GM12875 (cell line): ENCODE measurements around the gene IST1.

Experiments
- H3K4me3 ChIP-seq: one replicate; pipeline ENCODE4 v1.5.1; 2011; ENCODE audit warnings: low read depth, low read length, control low read depth
- TF ChIP-seq, protein P1 (sequence below): IDR thresholded peaks from 2 replicates; pipeline ENCODE4 v1.5.1; 2011; ENCODE audit warnings: low read depth, mild to moderate bottlenecking, control low read depth, inconsistent platforms, low read length, moderate library complexity, borderline replicate concordance; ENCODE audit not compliant: insufficient read depth

The IST1 gene

GRCh38 chr16:71929048-71929447 is 33.7 kb downstream of the IST1 start:
- no peak overlapping the region for H3K4me3 ChIP-seq
- TF ChIP-seq, protein P1, sequence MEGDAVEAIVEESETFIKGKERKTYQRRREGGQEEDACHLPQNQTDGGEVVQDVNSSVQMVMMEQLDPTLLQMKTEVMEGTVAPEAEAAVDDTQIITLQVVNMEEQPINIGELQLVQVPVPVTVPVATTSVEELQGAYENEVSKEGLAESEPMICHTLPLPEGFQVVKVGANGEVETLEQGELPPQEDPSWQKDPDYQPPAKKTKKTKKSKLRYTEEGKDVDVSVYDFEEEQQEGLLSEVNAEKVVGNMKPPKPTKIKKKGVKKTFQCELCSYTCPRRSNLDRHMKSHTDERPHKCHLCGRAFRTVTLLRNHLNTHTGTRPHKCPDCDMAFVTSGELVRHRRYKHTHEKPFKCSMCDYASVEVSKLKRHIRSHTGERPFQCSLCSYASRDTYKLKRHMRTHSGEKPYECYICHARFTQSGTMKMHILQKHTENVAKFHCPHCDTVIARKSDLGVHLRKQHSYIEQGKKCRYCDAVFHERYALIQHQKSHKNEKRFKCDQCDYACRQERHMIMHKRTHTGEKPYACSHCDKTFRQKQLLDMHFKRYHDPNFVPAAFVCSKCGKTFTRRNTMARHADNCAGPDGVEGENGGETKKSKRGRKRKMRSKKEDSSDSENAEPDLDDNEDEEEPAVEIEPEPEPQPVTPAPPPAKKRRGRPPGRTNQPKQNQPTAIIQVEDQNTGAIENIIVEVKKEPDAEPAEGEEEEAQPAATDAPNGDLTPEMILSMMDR = no peak

DNA sequence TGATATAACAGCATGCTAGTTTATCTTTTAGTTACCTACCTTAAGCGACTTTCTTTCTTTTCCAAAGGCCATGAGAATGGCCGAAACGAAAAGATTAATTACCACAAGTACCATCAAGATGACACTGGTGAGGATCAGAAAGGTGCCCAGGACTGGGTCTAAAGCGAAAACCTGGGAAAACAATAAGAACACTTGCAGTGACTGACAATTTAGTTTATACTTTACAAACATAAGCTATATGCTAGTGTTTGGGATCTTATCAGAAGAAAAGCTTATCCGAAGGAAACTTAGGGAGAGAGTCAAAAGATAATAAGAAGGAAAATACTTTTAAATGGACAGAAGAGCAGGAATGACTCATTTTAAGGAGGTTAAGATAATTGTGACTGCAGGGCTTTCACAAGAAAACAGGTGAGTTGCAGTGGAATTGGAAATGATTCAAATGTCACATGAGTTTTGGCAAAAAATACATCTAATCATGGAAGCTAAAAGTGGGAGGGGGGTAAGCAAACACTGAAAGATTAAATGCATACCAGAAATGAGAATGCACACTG is 34.8 kb downstream of the IST1 start:
- TF ChIP-seq, protein P1 = no peak
- no peak overlapping the region for H3K4me3 ChIP-seq

DNA sequence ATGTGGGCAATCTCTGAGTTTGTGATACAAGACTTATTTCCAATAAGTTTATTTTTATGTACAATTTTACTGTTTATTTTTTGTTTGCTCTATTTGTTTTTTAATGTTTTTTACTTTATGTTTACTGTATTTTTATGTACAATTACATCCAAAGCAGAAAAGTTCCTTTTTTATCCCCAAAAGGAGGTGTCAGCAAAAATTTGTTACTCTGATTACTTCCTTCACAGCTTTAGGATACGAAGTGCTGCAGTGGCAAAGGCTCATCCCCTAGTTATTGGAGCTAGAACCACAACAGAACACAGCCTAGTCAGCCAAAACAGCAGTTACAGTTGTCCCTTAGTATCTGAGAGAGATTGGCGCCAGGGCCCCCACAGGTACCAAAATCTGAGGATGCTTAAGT is 35.7 kb downstream of the IST1 start:
- no peak overlapping the region for H3K4me3 ChIP-seq
- TF ChIP-seq, protein P1 = no peak

GRCh38 chr16:71931599-71931998 is 36.3 kb downstream of the IST1 start:
- TF ChIP-seq, protein P1 = no peak
- H3K4me3 ChIP-seq = no peak overlapping the region

DNA sequence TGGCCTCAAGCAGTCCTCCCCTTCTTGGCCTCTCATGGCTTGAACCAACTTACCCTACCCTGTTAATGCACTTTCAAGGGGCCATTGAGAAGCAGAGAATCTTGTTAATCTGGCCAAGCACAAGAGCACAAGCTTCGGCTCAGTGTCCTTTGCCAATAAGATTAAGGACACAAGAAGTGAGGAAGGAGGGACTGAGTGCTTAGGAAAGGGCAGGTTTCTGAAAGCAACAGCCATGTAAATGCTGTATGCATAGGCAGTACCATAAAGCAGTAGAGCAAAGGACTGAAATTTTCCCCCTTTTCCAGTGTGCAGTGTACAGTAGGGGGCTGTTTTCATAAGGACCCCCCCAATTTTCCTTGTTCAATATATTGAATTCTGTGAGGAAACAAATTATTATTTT is 37.7 kb downstream of the IST1 start:
- no peak overlapping the region for H3K4me3 ChIP-seq
- TF ChIP-seq, protein P1 = no peak

DNA sequence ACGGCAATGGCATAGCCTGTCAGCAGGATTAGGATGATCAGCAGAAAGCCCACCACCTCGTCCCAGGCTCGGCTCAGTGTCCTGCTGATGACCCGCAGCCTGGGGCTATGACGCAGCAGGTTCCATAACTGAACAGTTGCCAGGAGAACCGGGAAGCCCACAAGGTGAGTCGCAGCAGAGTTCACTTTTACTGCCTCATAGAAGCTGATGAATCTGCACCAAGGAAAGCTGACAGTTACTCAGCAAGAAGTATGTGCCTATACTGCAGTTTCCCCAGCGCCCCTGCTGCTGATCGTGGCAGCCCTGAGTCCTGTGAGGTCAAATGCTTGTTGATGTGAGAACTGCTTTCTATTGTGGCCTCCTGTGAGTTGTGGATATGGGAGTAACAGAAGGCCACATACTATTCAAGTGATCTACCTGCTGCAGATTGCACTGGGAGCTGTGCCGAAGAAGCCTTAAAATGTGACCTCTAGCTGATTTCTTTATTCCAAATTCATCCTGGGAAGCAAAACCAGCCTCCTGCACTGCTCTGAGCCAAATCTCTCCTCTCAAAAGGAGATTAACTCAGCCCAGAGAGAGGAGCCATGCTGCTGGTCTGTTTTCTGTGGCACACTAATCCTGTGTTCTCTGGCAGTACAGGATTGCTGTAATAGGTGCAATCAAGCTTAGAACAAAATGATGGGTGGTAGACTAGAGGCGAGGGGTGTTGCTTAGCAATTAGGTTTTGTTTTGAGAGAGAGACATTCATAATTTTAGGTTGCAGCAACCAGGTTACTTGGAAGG is 38.8 kb downstream of the IST1 start:
- TF ChIP-seq, protein P1 = no peak
- no peak overlapping the region for H3K4me3 ChIP-seq
